Posterior cingulate gyrus (tissue), 11 donors: Measurements from ENCODE around the gene CNOT2.
A peak's percentile ranks its signal among the peaks of the same experiment; 100 is the strongest.

Experiments used
- DNase-seq, 10 donors: peaks; one replicate each; pipeline versions ENCODE4 v3.0.0 to v3.0.0-alpha.2; 2020 to 2021; ENCODE audit warnings: mixed read lengths in 3 of 10
- intact Hi-C: fragments of 100-400 bp; cut with DNase I; formaldehyde crosslinking; loops from one replicate; pipeline ENCODE4 v1.15.1; 2023

CNOT2 gene, protein sequence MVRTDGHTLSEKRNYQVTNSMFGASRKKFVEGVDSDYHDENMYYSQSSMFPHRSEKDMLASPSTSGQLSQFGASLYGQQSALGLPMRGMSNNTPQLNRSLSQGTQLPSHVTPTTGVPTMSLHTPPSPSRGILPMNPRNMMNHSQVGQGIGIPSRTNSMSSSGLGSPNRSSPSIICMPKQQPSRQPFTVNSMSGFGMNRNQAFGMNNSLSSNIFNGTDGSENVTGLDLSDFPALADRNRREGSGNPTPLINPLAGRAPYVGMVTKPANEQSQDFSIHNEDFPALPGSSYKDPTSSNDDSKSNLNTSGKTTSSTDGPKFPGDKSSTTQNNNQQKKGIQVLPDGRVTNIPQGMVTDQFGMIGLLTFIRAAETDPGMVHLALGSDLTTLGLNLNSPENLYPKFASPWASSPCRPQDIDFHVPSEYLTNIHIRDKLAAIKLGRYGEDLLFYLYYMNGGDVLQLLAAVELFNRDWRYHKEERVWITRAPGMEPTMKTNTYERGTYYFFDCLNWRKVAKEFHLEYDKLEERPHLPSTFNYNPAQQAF

DNA sequence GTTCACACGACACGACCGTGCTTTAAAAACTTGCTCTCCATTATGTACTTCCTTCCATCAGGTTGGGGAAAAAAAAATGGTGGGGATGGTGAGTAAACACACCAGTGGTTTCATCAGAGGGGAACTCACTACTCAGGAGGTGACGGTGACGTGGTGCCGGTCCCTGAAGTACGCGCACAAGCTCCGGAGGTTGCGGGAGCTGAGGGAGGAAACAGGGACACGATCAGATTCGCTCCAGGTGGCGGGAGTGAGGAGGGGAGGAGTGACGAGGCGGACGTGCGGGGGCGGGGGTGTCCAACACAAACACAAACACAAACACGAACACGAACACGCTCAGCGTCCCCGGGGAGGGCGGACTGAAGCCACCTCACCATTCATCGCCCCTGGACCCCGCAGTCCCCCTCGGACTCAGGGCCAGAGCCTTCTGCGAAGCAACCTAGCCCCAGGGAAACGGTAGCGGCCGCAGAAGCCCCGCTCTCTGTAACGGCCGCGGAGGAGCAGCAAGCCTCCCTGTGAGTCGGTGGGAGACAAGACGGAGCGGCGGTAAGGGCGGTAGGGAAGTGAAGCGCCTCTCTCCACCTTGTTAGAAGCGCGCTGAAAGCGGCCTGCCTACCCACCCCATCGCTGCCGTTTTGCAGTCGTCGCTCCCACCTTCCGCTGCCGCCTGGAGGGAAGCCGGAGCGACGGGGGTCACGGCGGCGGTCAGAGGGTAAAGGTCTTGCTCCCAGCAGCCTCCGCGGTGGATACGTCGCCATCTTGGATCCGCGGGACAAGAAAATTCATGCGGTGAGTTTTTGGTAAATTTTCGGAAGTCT lies at the start of gene CNOT2:
TSS of gene CNOT2 (plus strand) at position 739 of the 815 bp plus-strand sequence. CDS start 34,794 bp downstream, outside the sequence.
- peak; percentile 84 to 98 (median 88) for DNase-seq
- intact Hi-C loops = loop anchor here (1.0 to 5.0 kb wide), 2 partner anchors 124 to 334 kb away; partner anchors contain the start of gene KCNMB4

DNA sequence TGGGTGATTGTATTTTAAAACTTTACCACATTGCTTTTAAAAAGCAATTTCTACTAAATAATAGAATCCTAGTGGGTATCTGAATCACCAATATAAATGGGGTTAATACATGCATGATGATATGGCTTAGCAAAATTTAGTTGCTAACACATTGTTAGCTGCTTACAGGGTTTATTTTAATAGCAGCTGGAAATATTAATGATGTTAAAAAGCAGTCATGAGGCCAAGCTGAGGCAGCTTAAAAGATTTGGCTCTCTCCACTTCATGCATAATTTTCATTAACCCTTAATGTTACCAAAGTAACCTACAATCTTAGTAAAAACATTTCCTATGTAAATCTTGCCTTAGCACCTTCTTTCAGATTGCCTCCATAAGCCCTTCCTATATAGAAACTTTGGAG lies 49.2 kb upstream of the CNOT2 start:
- DNase-seq = no peak
- intact Hi-C loops = no loop called here

DNA sequence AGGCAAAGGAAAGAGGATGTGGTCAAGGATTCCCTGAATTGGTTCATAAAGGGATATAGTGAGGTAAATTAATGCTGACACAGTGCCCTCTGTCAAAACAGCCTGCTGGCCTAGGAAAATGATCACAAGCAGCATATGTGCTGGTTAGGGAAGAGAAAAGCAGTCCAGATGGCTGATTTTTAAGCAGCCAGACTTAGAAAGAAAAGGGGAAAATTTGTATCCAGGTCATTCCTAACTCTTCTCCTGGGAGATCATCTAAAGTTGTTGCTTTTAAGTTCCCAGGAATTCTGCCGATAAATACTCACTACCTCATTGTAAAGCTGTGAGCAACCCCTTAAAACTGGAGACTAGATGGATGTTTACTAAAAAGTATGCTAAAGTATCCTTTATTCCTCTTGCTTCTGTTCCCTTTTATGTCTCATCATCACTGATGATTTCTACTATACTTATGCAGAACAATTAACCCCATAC lies 46.4 kb upstream of the CNOT2 start:
- intact Hi-C loops = no loop called here
- DNase-seq = peak in 1 of 10 donors; percentile 12

DNA sequence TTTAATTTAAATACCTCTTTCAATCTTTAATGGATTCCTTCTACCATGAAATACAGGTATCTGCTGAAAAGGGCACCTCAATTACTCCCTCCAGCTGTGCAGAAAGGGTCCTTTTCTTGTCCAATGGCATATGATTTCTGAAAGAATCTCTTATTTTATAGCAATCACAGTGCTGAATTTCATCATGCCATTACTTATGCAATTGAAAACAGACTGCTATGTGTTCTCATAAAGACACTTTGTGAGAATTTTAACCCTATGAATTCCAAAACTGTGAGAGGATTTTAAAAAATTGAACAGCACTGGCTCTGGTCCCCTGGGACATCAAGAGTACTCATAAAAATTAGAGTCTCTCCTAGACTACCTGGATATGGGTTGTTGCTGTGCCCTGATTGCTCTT lies 45.9 kb upstream of the CNOT2 start:
- intact Hi-C loops = no loop called here
- no peak for DNase-seq

DNA sequence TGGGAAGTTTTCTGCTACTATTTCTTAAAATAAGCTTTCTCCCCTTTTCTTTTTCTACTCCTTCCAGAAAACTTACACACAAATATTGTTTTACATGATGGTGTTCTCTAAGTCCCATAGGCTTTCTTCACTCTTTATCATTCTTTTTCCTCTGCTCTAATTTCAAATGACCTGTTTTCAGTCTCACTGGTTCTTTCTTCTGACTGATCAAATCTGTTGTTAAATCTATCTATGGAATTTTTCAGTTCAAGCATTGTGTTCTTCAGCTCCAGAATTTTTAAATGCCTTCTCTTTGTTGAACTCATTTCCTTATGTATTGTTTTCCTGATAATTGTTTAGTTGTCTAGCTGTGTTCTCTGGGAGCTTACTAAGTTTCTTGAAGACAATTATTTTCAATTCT lies 29.5 kb upstream of the CNOT2 start:
- intact Hi-C loops = no loop called here
- no peak for DNase-seq

DNA sequence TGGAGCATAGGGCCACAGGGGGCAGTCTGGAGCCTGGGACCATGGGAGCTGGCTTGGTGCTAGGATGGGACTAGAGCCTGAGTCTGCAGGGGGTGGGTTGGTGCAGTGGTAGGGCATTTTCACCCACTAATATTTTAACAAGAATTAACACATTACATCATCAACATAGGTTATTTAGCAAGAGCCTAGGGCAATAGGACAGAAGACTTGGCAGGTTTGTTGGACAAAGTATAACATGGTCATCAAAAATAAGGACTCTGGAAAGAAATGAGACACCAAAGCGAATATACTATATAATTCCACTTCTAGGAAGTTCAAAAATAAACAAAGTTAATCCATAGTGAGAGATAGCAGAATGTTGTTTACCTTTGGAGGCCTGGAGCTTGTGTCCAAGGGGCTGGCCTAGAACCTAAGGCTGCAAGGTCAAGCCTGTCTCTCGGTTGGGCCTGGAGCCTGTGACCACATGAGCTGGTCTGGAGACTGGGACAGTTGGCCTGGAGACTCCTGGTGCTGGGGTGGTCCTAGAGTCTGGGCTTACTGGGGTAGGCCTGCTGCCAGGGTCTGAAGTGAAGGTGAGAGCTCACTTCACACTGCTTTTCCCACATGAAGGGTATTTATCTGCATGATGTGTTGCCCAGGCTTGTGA lies 28.1 kb upstream of the CNOT2 start:
- intact Hi-C loops = no loop called here
- peak in 2 of 10 donors; percentile 27 to 67 for DNase-seq

DNA sequence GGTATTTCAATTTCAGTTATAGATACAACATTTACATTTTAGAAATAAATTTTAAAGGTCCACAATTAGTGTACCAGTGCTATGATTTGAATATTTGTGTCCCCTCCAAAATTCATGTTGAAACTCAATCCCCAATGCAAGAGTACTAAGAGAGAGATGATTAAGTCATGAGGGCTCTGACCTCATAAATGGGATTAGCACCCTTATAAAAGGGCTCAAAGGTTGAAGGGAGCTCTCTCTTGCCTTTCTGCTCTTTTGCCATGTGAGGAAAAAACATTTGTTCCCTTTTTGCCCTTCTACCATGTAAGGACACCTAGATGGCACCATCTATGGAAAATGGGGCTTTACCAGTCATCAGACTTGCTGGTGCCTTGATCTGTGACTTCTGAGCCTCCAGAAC lies 25.8 kb upstream of the CNOT2 start:
- intact Hi-C loops = no loop called here
- no peak for DNase-seq

DNA sequence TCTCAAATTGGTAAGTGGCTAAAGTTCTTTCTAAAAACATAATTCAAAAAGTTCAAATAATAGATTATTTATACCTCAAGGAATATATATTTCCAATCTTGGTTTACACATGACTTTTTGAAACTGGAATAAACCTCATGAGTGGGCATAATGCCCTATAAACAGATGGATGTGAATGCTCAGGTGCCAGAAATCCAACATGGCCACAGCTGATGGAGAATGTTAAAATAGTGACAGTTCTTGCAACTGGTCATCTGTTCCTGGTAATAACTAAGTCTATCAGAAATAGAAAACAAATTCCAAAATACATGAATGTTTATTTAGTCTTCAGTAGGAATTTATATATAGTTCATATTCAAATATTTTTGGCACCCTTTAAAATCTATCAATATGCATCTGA lies 21.6 kb upstream of the CNOT2 start:
- intact Hi-C loops = no loop called here
- no peak for DNase-seq

DNA sequence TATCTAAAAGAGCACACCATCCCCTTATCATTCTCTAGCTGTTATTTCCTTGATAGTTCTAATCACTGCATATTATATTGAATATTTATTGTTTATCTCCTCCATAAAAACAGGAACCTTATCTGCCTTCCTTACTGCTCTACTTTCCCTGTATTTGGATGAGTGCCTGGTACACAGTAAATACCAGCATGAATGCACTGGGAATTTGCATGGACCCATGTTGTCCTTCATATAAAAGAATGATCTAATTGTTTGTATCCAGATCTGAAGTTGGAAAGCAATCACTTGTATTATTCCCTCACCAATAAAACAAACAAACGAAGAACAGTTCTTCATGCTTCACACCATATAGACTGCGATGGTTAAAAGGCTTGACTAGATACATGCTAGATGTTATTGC lies 15.3 kb upstream of the CNOT2 start:
- intact Hi-C loops = no loop called here
- DNase-seq = no peak

DNA sequence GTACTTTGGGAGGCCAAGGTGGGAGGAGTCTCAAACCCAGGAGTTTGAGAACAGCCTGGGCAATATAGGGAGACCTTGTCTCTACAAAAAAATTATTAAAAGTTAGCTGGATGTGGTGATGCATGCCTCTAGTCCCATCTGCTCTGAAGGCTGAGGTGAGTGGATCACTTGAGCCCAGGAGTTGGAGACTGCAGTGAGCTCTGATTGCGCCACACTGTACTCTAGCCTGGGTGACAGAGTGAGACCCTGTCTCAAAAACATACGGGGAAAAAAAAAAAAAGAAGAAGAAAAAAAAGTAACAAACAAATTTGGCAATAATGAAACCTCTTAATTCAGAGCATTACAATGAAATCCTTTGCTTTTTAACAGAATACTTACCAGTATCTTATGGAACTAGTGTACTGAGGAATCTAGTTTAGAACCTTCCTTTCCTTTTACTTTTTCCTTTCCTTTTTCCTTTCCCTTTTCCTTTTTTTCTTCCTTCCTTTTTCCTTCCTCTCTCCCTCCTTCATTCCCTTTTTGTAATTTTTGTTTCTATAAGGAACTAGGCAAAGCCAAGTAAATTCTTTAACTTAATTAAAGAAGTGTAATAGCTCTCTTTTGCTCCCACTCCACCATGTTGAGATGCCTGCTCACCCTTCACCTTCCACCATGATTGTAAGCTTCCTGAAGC lies 12.2 kb upstream of the CNOT2 start:
- no peak for DNase-seq
- intact Hi-C loops = no loop called here

DNA sequence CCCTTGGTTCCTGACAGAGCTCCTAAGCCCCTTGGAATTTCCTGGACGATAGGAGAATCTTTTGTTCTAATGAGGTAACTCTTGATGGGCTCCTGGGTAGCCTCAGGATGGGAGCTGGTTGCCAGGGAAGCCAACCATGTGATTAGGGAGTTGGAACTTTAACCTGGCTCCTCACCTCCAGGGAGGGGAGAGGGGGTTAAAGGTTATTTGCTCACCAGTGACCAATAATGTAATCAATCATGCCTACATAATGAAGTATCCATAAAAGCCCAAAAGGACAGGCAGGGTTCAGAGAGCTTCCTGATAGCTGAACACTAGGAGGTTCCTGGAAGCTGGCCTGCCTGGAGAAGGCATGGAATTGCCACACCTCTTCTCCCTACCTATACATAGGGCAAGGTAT lies 6.2 kb upstream of the CNOT2 start:
- DNase-seq = no peak
- intact Hi-C loops = no loop called here

DNA sequence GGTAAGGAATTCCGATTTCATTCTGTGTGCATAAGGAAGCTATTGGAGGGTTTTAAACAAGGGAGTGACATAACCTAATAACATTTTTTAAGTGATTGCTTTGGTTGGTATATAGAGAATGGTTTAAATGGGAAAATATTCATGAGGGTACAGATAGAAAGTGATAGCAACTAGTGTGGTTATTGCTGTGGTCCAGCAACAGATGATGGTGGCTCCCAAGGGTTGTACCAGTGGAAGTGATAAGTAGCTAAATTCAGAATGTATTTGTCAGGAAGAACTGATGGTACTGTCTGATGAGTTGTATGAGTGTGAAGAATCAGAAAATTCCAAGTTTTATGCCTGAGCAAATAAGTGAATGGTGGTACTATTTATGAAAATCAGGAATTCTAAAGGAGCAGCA lies 2.6 kb upstream of the CNOT2 start:
- intact Hi-C loops = loop anchor here (5.0 kb wide), 1 partner anchor 127 kb away; the partner anchor contains the start of gene KCNMB4
- DNase-seq = no peak

DNA sequence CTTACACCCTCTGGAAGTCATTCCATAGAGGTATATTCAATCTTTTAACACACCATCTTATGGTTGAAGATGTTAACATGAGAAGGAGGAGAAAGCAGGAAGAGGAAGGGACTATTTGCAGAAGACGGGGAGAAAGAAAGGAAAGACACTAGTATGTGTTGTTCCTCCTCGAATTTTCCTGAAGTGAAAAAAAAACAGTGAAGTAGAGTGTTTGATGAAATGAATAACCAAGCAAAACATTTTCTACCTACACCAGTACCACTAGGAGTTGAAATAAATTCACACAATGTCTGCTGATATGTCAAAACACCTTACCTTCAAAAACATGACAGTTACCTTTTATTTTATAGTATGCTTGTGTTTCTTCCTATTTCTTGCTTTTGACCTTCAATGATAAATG lies 1.4 kb upstream of the CNOT2 start:
- intact Hi-C loops = loop anchor here (5.0 kb wide), 1 partner anchor 125 kb away; the partner anchor contains the start of gene KCNMB4
- no peak for DNase-seq

DNA sequence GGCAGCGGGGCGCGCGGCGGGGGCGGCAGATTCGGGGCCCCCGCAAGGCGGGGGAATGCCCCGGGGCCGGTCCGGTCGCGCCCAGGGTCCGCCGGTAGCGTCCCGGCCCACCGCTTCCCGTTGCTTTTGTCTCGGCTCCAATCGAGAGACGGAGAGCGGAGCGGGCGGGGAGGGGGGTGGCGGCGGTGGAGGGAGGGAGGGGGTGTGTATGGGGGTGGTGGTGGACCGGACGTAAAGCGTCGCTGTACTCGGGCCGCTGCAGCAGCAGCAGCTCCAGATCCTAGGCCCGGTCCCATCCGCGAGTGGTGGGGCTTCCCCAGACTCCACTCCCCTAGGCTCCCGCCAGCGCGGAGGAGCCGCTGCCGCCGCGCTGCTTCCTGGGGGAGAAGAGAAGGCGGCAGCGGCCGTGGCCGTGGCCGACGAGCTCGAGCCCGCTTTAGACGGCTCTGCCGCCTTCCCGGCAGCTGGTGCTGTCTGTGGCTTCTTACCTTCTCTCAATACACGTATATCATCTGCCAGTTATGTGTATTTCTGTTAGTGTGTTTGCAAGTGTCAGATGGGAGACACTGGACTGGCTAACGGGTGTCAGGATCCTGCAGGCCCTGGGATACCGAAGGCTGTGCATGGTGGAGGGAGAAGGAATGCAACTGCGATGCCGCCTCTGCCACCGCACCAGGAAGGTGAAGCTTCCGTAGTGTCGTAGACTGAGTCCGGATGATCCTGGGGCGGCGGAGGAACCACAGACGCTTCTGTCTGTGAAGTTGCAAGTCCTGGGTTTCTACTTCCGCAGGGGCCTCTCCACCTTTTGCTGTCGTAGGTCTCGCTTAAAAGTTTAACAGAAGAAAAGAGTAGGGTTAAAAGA lies 508 bp downstream of the CNOT2 start:
- DNase-seq = peak in 9 of 10 donors; percentile 47 to 93 (median 66)
- intact Hi-C loops = loop anchor here (1.0 to 5.0 kb wide), 2 partner anchors 124 to 334 kb away; partner anchors contain the start of gene KCNMB4

DNA sequence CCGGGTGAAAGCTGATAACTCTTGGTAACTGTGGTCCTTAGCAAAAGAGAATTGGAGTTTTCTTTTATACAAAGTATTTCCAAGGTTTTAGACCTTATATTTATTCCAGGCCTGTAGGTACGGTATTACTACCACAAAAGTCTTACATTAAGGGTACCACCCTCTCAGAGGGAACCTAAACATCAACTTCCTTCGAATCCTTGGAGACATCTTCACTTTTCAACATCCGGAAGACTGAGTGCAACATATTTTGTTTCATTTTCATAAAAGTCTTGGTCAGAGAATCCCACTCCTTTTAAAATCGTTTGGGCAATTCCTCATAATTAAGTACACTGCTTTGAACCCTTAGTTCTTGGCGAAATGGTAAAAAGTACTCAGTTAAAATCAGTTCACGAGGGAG lies 1.2 kb downstream of the CNOT2 start:
- intact Hi-C loops = loop anchor here (5.0 kb wide), 1 partner anchor 123 kb away; the partner anchor contains the start of gene KCNMB4
- DNase-seq = no peak

DNA sequence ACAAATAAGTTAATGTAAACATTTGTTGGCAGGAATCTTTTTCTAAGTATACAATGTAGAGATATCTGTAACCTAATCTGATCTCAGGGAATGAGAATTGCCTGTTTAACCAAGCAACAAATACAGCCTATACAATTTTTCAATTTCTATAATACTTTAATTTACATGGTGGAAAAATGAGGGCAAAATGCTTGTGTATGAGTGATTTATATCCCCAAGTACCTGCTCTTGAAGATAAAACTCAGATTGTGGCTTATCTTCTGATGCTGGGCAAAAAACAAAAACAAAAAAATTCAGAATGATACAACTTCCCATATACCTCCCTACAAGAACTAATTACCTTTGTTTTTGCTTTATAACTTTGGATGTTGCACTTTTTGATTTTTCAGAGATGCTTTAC lies 2.2 kb downstream of the CNOT2 start:
- intact Hi-C loops = no loop called here
- no peak for DNase-seq

DNA sequence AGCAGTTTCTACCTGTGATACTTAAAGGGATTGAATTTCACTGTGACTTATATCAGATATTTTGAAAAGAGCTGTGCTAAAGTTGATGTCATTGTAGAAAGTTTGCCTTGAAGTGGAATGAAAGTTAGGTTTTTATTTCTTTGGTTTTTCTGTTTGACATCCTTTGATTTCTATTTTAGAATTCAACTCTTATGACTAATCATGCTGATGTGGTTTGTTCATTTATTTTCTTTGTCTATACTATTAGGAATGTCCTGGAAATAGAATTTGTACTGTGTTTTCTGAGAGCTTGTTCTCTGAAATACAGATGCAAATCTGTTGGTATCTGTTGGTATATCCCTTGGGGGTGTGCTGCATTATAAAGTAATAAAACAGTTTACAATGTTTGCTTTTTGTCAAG lies 3.3 kb downstream of the CNOT2 start:
- no peak for DNase-seq

DNA sequence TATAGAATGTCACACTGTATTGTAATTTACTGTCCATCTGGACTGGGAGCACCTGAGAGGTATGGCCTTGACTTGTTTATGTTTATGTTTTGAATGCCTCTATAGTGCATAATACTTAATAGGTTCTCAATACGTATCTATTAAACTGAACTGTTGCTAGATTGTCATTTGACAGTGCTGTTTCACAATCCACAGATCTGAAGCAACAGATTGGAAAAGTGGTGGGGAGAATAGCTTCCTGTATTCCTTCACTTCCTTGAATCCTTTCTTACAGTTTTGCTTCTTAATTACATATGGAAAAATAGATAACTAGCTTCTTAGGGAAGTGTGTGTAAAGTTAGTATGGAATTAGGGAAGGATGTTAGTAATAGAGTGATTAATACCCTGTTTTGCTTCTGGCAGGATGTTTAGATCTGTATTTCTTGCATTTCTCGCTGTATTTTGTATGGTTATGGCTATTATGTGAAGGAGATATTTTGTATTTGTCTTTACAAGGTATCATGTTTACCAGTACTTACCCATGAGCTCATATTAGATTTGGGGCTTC lies 4.5 kb downstream of the CNOT2 start:
- DNase-seq = no peak
- intact Hi-C loops = no loop called here

More for the DNA sequence above, 3.3 kb downstream of the CNOT2 start:
- intact Hi-C loops = no loop called here

DNA sequence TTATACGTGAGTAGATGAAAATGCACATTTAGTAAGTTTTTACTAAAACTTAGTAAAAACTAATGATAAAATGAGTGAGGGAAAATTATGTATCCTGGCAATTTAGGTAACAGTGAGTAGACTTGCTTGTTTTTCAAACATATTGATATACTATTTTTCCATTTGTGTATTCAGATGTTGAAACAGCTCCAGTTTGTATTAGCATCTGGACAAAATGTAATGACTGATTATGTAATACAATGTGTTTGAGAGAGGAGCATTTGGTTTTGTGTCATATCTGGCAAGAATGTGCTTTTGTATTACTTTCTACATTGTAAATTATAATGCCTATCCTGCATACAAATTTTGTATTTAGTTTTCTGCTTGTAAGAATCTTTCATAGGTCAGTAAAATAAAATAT lies 5.6 kb downstream of the CNOT2 start:
- intact Hi-C loops = no loop called here
- DNase-seq = no peak
